Nucleus accumbens (tissue), 56 donors: ENCODE data around the gene CCDC88C.
A peak's percentile ranks its signal among the peaks of the same experiment; 100 is the strongest.

Experiments
- DNase-seq, 56 donors: peaks; one replicate each; lab custom pipeline; 2025; lab: John Stamatoyannopoulos, UW

The CCDC88C gene

GRCh38 chr14:91399868-91400640 lies 17.6 kb downstream of the CCDC88C start:
- no peak for DNase-seq

GRCh38 chr14:91398707-91399106 lies 18.9 kb downstream of the CCDC88C start:
- no peak for DNase-seq

- no peak for DNase-seq
Observed at GRCh38 chr14:91397965-91398591, 19.5 kb downstream of the CCDC88C start.

GRCh38 chr14:91396959-91397815 lies 20.4 kb downstream of the CCDC88C start:
- DNase-seq = no peak

GRCh38 chr14:91396013-91396660 lies 21.5 kb downstream of the CCDC88C start:
- DNase-seq = peak in 5 of 56 donors; percentile 19 to 46 (median 35)

GRCh38 chr14:91395466-91395865 lies 22.2 kb downstream of the CCDC88C start:
- no peak for DNase-seq

GRCh38 chr14:91394105-91395081 lies 23.2 kb downstream of the CCDC88C start:
- peak in 1 of 56 donors; percentile 21 for DNase-seq

- no peak for DNase-seq
Observed at GRCh38 chr14:91392623-91393303, 24.9 kb downstream of the CCDC88C start.

- peak in 6 of 56 donors; percentile 29 to 64 (median 41) for DNase-seq
Observed at GRCh38 chr14:91390165-91390778, 27.3 kb downstream of the CCDC88C start.

- DNase-seq = no peak
Observed at GRCh38 chr14:91389150-91389549, 28.5 kb downstream of the CCDC88C start.

GRCh38 chr14:91388551-91388975 lies 29.1 kb downstream of the CCDC88C start:
- DNase-seq = peak in 4 of 56 donors; percentile 30 to 42 (median 40)

GRCh38 chr14:91387951-91388381 lies 29.7 kb downstream of the CCDC88C start:
- DNase-seq = no peak

GRCh38 chr14:91387169-91387835 lies 30.3 kb downstream of the CCDC88C start:
- DNase-seq = no peak

- no peak for DNase-seq
Observed at GRCh38 chr14:91385697-91386096, 31.9 kb downstream of the CCDC88C start.

GRCh38 chr14:91385224-91385623 lies 32.4 kb downstream of the CCDC88C start:
- peak in 20 of 56 donors; percentile 27 to 66 (median 52) for DNase-seq

GRCh38 chr14:91383439-91383838 lies 34.2 kb downstream of the CCDC88C start:
- no peak for DNase-seq

- no peak for DNase-seq
Observed at GRCh38 chr14:91381801-91382670, 35.6 kb downstream of the CCDC88C start.
